HL-60 (cell line): Measurements from ENCODE around the gene SWAP70.

Source experiments
- DNase-seq, 2 experiments: peaks; one replicate each; pipeline ENCODE4 v3.0.0-alpha.2; 2010 to 2020; ENCODE audit warnings: low read depth in 1 of 2, low spot score in 1 of 2
- H3K27ac ChIP-seq: fragments of 250-450 bp; sonication (Bioruptor Pico); replicated peaks from 2 replicates; pipeline ENCODE4 v1.5.1; 2020; ENCODE audit warnings: mild to moderate bottlenecking, moderate library complexity
- H3K27me3 ChIP-seq: fragments of 250-450 bp; sonication (Bioruptor Pico); 2 replicates; pipeline ENCODE4 v1.5.1; 2021; ENCODE audit warnings: mild to moderate bottlenecking, moderate library complexity; ENCODE audit not compliant: insufficient read depth, poor library complexity, severe bottlenecking
- H3K4me3 ChIP-seq: replicated peaks from 2 replicates; pipeline ENCODE4 v1.5.1; 2011; ENCODE audit warnings: mild to moderate bottlenecking, control low read depth, low read length; ENCODE audit not compliant: insufficient read depth
- CTCF ChIP-seq: IDR thresholded peaks from one replicate; pipeline ENCODE4 v1.5.1; 2011; ENCODE audit warnings: low read length, control low read depth, inconsistent platforms; ENCODE audit not compliant: insufficient read depth
- GABPA ChIP-seq: IDR thresholded peaks from 2 replicates; pipeline ENCODE4 v1.6.1; 2012; ENCODE audit warnings: low read depth
- POLR2AphosphoS5 ChIP-seq: IDR thresholded peaks from 2 replicates; pipeline ENCODE4 v1.6.1; 2012; ENCODE audit warnings: low read depth
- SPI1 ChIP-seq: IDR thresholded peaks from 2 replicates; pipeline ENCODE4 v1.6.1; 2012; ENCODE audit warnings: low read depth, mild to moderate bottlenecking, borderline replicate concordance
- TF ChIP-seq, protein P1 (sequence below): IDR thresholded peaks from 2 replicates; pipeline ENCODE4 v1.6.1; 2012; ENCODE audit warnings: low read depth; ENCODE audit not compliant: insufficient replicate concordance

Gene SWAP70

GRCh38 chr11:9736365-9736764 is 72.5 kb downstream of the SWAP70 start:
- DNase-seq: no peak
- no peak overlapping the region for H3K27ac ChIP-seq
- TF ChIP-seq, protein P1, sequence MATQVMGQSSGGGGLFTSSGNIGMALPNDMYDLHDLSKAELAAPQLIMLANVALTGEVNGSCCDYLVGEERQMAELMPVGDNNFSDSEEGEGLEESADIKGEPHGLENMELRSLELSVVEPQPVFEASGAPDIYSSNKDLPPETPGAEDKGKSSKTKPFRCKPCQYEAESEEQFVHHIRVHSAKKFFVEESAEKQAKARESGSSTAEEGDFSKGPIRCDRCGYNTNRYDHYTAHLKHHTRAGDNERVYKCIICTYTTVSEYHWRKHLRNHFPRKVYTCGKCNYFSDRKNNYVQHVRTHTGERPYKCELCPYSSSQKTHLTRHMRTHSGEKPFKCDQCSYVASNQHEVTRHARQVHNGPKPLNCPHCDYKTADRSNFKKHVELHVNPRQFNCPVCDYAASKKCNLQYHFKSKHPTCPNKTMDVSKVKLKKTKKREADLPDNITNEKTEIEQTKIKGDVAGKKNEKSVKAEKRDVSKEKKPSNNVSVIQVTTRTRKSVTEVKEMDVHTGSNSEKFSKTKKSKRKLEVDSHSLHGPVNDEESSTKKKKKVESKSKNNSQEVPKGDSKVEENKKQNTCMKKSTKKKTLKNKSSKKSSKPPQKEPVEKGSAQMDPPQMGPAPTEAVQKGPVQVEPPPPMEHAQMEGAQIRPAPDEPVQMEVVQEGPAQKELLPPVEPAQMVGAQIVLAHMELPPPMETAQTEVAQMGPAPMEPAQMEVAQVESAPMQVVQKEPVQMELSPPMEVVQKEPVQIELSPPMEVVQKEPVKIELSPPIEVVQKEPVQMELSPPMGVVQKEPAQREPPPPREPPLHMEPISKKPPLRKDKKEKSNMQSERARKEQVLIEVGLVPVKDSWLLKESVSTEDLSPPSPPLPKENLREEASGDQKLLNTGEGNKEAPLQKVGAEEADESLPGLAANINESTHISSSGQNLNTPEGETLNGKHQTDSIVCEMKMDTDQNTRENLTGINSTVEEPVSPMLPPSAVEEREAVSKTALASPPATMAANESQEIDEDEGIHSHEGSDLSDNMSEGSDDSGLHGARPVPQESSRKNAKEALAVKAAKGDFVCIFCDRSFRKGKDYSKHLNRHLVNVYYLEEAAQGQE: no peak
- TF ChIP-seq POLR2AphosphoS5 (no peak), CTCF (no peak), GABPA (no peak), SPI1 (no peak)
- no peaks in the 10 kb centered on the region for H3K27me3 ChIP-seq
- H3K4me3 ChIP-seq: no peak overlapping the region

- no peaks in the 10 kb centered on the region for H3K27me3 ChIP-seq
- TF ChIP-seq, protein P1: no peak
- TF ChIP-seq GABPA (no peak), SPI1 (no peak), CTCF (no peak), POLR2AphosphoS5 (no peak)
- H3K4me3 ChIP-seq: no peak overlapping the region
- peak in 1 of 2 experiments; percentile 44 for DNase-seq
- H3K27ac ChIP-seq: no peak overlapping the region
Measured at GRCh38 chr11:9738116-9738515, 74.2 kb downstream of the SWAP70 start.

GRCh38 chr11:9738707-9739106 is 74.8 kb downstream of the SWAP70 start:
- H3K27me3 ChIP-seq: no peaks in the 10 kb centered on the region
- no peak overlapping the region for H3K27ac ChIP-seq
- no peak overlapping the region for H3K4me3 ChIP-seq
- TF ChIP-seq GABPA (no peak), SPI1 (no peak), POLR2AphosphoS5 (no peak), CTCF (no peak)
- TF ChIP-seq, protein P1: no peak
- no peak for DNase-seq
